Mesenchymal stem cell (in vitro differentiated cells and primary cell): ENCODE measurements around the gene GBX1.

Experiments used
- DNase-seq: peaks from one replicate; pipeline ENCODE4 v3.0.0-alpha.2; 2013
- H2AFZ ChIP-seq: one replicate; pipeline ENCODE4 v1.6.1; 2013; ENCODE audit warnings: low read depth, mild to moderate bottlenecking, control low read depth, inconsistent platforms, low read length, moderate library complexity
- H2AK5ac ChIP-seq: 2 replicates; pipeline ENCODE4 v1.6.1; 2013; ENCODE audit warnings: low read length, moderate library complexity, mild to moderate bottlenecking, inconsistent platforms; ENCODE audit not compliant: severe bottlenecking
- H2BK120ac ChIP-seq: one replicate; pipeline ENCODE4 v1.6.1; 2013; ENCODE audit warnings: low read depth, mild to moderate bottlenecking, inconsistent platforms, low read length, moderate library complexity
- H2BK12ac ChIP-seq, 2 experiments: one replicate each; pipeline ENCODE4 v1.6.1; 2013; ENCODE audit warnings: inconsistent platforms in 2 of 2, low read length in 2 of 2, mild to moderate bottlenecking in 2 of 2, moderate library complexity in 2 of 2, control low read depth in 1 of 2
- H2BK15ac ChIP-seq: one replicate; pipeline ENCODE4 v1.6.1; 2013; ENCODE audit warnings: mild to moderate bottlenecking, low read depth, inconsistent platforms; ENCODE audit not compliant: poor library complexity, severe bottlenecking
- H2BK5ac ChIP-seq: 2 replicates; pipeline ENCODE4 v1.6.1; 2013; ENCODE audit warnings: low read depth, mild to moderate bottlenecking, low read length, control low read depth, inconsistent platforms; ENCODE audit not compliant: poor library complexity, severe bottlenecking
- H3K14ac ChIP-seq, 2 experiments: one replicate each; pipeline ENCODE4 v1.6.1; 2013; ENCODE audit warnings: inconsistent platforms in 2 of 2, low read length in 2 of 2, control low read depth in 1 of 2, mild to moderate bottlenecking in 1 of 2, moderate library complexity in 1 of 2
- H3K18ac ChIP-seq, 2 experiments: one replicate each; pipeline ENCODE4 v1.6.1; 2013; ENCODE audit warnings: inconsistent platforms in 2 of 2, low read length in 2 of 2, control low read depth in 1 of 2, low read depth in 1 of 2, mild to moderate bottlenecking in 1 of 2
- H3K23ac ChIP-seq, 2 experiments: one replicate each; pipeline ENCODE4 v1.6.1; 2013; ENCODE audit warnings: inconsistent platforms in 2 of 2, low read length in 2 of 2, mild to moderate bottlenecking in 2 of 2, moderate library complexity in 2 of 2, control low read depth in 1 of 2
- H3K27ac ChIP-seq: 2 replicates; pipeline ENCODE4 v1.5.1; 2013; ENCODE audit warnings: mild to moderate bottlenecking, moderate library complexity, low read length, control low read depth, inconsistent platforms; ENCODE audit not compliant: poor library complexity, severe bottlenecking
- H3K27me3 ChIP-seq, 2 experiments: 2 replicates each; pipeline versions ENCODE4 v1.6.1 to v1.7.0; 2013; ENCODE audit warnings: low read length in 2 of 2, mild to moderate bottlenecking in 2 of 2, moderate library complexity in 2 of 2, control low read depth in 1 of 2, inconsistent platforms in 1 of 2; ENCODE audit not compliant: control insufficient read depth in 1 of 2, insufficient read depth in 1 of 2
- H3K36me3 ChIP-seq, 2 experiments: 2 replicates each; pipeline versions ENCODE4 v1.6.1 to v1.7.0; 2013; ENCODE audit warnings: low read length in 2 of 2, control low read depth in 1 of 2, inconsistent platforms in 1 of 2, low read depth in 1 of 2, mild to moderate bottlenecking in 1 of 2; ENCODE audit not compliant: insufficient read depth in 2 of 2, control insufficient read depth in 1 of 2
- H3K4ac ChIP-seq, 2 experiments: one replicate each; pipeline ENCODE4 v1.6.1; 2013; ENCODE audit warnings: inconsistent platforms in 2 of 2, low read length in 2 of 2, mild to moderate bottlenecking in 2 of 2, moderate library complexity in 2 of 2, control low read depth in 1 of 2, low read depth in 1 of 2
- H3K4me1 ChIP-seq: 2 replicates; pipeline ENCODE4 v1.6.1; 2013; ENCODE audit warnings: low read depth, low read length, control low read depth; ENCODE audit not compliant: control insufficient read depth, insufficient read depth
- H3K4me2 ChIP-seq: 2 replicates; pipeline ENCODE4 v1.6.1; 2013; ENCODE audit warnings: low read length, mild to moderate bottlenecking, inconsistent platforms; ENCODE audit not compliant: poor library complexity, severe bottlenecking
- H3K4me3 ChIP-seq, 2 experiments: 2 replicates each; pipeline versions ENCODE4 v1.5.1 to v1.7.0; 2013; ENCODE audit warnings: low read length in 2 of 2, mild to moderate bottlenecking in 2 of 2, control low read depth in 1 of 2, low read depth in 1 of 2; ENCODE audit not compliant: insufficient read depth in 1 of 2
- H3K79me1 ChIP-seq: replicated peaks from 2 replicates; pipeline ENCODE4 v1.6.1; 2013; ENCODE audit warnings: mild to moderate bottlenecking, control low read depth, low read length, inconsistent platforms; ENCODE audit not compliant: poor library complexity, severe bottlenecking
- H3K9ac ChIP-seq: 2 replicates; pipeline ENCODE4 v1.7.0; 2013; ENCODE audit warnings: mild to moderate bottlenecking, low read length, moderate library complexity
- H3K9me3 ChIP-seq: 2 replicates; pipeline ENCODE4 v1.7.0; 2013; ENCODE audit warnings: mild to moderate bottlenecking, low read length; ENCODE audit not compliant: control insufficient read depth
- H4K8ac ChIP-seq: one replicate; pipeline ENCODE4 v1.6.1; 2013; ENCODE audit warnings: inconsistent platforms, mild to moderate bottlenecking, low read length, moderate library complexity
- H4K91ac ChIP-seq: one replicate; pipeline ENCODE4 v1.6.1; 2013; ENCODE audit warnings: mild to moderate bottlenecking, low read length, inconsistent platforms
- WGBS: methylation state at CpG from one replicate; pipeline ENCODE4 v1.1.7; 2013; ENCODE audit warnings: mixed read lengths; 5-methylcytosine and 5-hydroxymethylcytosine counted together

GBX1 gene

DNA sequence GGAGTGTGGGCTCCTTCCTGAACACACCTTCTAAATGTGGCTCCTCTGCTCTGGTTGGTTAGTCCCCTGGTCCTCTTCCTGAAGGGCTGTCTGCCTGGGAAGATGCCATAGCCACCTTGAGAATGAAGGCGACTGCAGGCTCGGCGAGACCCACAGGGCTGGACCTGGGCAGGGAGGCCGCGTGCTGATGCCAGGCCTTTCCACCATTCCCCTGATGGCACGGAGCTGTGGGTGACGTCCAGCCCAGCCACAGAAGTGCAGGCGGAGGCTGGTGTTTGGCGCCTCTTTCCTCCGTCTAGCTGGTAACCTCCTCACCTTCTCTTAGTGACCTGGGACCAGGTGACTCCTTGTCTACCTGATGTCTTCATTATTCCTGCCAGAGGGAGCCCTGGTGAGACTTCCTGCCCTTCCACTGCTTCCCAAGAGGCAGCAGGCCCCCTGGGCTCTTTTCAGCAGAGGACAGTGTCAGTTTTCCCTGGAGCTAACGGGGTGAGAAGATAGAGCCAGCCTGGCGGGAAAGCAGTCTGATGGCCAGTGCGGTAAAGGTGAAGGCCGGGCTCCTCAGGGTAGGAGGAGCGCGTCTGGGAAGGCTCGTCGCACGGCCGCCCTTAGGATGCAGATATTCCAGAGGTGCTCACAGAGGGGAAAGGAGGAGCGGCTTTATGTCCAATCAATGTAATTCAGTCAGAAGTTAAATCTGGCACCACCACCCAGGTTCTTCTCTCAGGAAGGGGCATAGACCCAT is 34.9 kb downstream of the GBX1 start:
- Histone ChIP-seq H2BK5ac (no peak overlapping the region), H2BK15ac (no peak overlapping the region), H4K8ac (no peak overlapping the region), H2AK5ac (no peak overlapping the region), H4K91ac (no peak overlapping the region), H3K4me3 (no peak overlapping the region), H3K18ac (no peak overlapping the region), H3K4ac (no peak overlapping the region), H3K4me2 (no peak overlapping the region), H3K23ac (no peak overlapping the region), H3K9ac (no peak overlapping the region), H3K36me3 (peaks cover 97 to 99% of the 10 kb centered on the region in 2 experiments), H3K27ac (no peak overlapping the region), H2BK12ac (no peak overlapping the region), H3K27me3 (no peaks in the 10 kb centered on the region), H3K14ac (no peak overlapping the region), H2AFZ (no peak overlapping the region), H3K9me3 (no peaks in the 10 kb centered on the region), H2BK120ac (no peak overlapping the region), H3K4me1 (peaks cover under 1% of the 10 kb centered on the region), H3K79me1 (peaks cover 38% of the 10 kb centered on the region)
- DNase-seq = no peak
- 97% methylated on average over 21 of the region's 21 CpGs for WGBS

DNA sequence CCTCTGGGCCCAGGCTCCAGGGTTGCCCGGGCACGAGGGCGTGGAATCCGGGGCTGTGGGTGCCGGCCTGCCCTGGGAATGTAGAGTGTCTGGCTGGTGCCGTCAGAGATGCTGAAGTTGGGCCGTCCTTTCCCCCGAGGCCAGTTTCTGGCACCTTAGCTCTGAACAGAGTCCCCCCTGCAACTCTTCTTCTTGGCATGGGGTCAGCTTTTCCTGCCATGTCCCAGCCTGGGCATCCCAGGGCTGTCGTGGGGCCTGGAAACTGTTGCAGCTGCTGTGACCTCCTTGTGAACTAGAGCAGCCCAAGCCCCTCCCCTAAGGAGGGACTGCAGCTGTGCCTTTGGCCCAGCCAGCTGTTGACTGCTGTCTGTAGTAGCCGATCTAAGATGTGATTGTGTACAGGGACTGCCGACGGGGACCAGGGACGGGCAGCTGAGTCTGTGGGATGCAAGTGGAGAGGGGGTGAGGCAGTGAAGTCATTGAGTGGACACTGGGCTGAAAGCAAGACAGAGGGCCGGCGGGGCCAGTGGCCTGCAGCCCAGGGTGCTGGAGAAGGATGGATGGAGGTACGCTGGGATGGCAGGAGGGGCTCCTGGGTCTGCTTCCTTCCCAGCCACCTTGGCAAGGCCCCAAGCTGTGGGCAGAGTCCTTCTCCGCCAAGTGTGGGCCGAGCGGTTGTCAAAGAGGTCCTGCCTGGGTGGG is 35.8 kb downstream of the GBX1 start:
- H2BK15ac ChIP-seq = no peak overlapping the region
- no peak overlapping the region for H2BK120ac ChIP-seq
- H3K9ac ChIP-seq = no peak overlapping the region
- H3K4me1 ChIP-seq = peaks cover 2% of the 10 kb centered on the region
- H3K79me1 ChIP-seq = peaks cover 46% of the 10 kb centered on the region
- H3K36me3 ChIP-seq = peaks cover 97% of the 10 kb centered on the region in 2 experiments
- H2AK5ac ChIP-seq = no peak overlapping the region
- no peak overlapping the region for H4K91ac ChIP-seq
- WGBS = 94% methylated on average over 19 of the region's 19 CpGs
- H3K23ac ChIP-seq = no peak overlapping the region
- no peaks in the 10 kb centered on the region for H3K27me3 ChIP-seq
- H3K4ac ChIP-seq = no peak overlapping the region
- no peak overlapping the region for H2BK5ac ChIP-seq
- H3K9me3 ChIP-seq = no peaks in the 10 kb centered on the region
- no peak overlapping the region for H3K14ac ChIP-seq
- no peak overlapping the region for H2AFZ ChIP-seq
- H4K8ac ChIP-seq = no peak overlapping the region
- H3K4me2 ChIP-seq = no peak overlapping the region
- H3K4me3 ChIP-seq = no peak overlapping the region
- H3K18ac ChIP-seq = no peak overlapping the region
- no peak overlapping the region for H2BK12ac ChIP-seq
- no peak overlapping the region for H3K27ac ChIP-seq
- no peak for DNase-seq

DNA sequence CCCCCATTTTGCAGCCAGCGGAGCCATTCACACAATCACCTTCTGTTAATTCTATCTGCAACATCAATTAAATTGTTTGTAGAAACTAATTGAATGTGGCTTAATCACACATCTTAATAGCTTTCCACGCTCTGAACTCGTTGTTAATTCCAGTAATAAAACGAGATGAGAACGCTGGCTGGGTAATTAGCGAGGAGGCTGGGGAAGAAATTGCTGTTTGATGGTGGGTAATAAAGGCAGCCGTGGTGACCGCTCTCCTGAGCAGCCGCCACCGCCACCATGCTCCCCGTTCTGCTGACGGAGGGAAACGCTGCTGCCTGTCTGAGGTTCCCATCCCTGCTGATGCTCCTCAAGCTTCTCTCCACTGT is 36.3 kb downstream of the GBX1 start:
- Histone ChIP-seq H3K4me1 (peaks cover 7% of the 10 kb centered on the region), H3K14ac (no peak overlapping the region), H3K79me1 (peaks cover 46% of the 10 kb centered on the region), H2AFZ (no peak overlapping the region), H2BK5ac (no peak overlapping the region), H4K91ac (no peak overlapping the region), H3K27ac (no peak overlapping the region), H4K8ac (no peak overlapping the region), H2BK120ac (no peak overlapping the region), H3K27me3 (no peaks in the 10 kb centered on the region), H2AK5ac (no peak overlapping the region), H3K23ac (no peak overlapping the region), H2BK12ac (no peak overlapping the region), H3K9ac (no peak overlapping the region), H3K4me2 (no peak overlapping the region), H2BK15ac (no peak overlapping the region), H3K18ac (no peak overlapping the region), H3K36me3 (peaks cover 92 to 96% of the 10 kb centered on the region in 2 experiments), H3K9me3 (no peaks in the 10 kb centered on the region), H3K4me3 (no peak overlapping the region), H3K4ac (no peak overlapping the region)
- DNase-seq = no peak
- 75% methylated on average over 12 of the region's 13 CpGs for WGBS

DNA sequence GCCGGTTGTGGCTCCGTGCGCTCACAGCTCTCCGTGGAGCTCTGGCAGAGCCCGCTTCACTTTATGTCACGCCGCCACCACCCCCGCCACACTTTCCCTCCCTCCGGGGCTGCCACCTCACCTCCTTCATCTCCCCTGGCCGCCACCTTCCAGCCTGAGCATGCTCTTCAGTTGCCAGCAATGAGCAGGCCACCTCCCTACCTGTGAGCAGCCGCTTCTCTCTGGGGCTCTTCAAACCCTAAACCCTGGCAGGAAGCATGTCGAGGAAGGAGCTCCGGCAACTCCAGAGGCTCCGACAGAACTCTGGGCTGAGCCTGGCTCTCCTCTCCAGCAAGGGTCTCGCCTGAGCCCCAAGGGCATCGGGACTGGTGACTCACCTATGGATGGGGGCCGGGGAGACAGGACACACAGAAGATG is 36.7 kb downstream of the GBX1 start:
- Histone ChIP-seq H3K18ac (no peak overlapping the region), H4K8ac (no peak overlapping the region), H3K27me3 (no peaks in the 10 kb centered on the region), H3K23ac (no peak overlapping the region), H3K36me3 (peaks cover 88 to 91% of the 10 kb centered on the region in 2 experiments), H3K9ac (no peak overlapping the region), H2BK5ac (no peak overlapping the region), H3K4me2 (no peak overlapping the region), H2BK12ac (no peak overlapping the region), H3K14ac (no peak overlapping the region), H3K4me1 (peaks cover 10% of the 10 kb centered on the region), H4K91ac (no peak overlapping the region), H3K4ac (no peak overlapping the region), H3K9me3 (no peaks in the 10 kb centered on the region), H2AFZ (no peak overlapping the region), H3K4me3 (no peak overlapping the region), H3K27ac (no peak overlapping the region), H2BK15ac (no peak overlapping the region), H3K79me1 (peaks cover 46% of the 10 kb centered on the region), H2BK120ac (no peak overlapping the region), H2AK5ac (no peak overlapping the region)
- WGBS = 94% methylated on average over 16 of the region's 17 CpGs
- no peak for DNase-seq
